Mucosa of descending colon (tissue), 3 donors: ENCODE data around the gene LTV1. TPM values are rescaled to one million over a fixed set of nuclear protein-coding genes. Genes with fewer than 3 reads are reported as not detected.
"Not testable (repeated sequence)": the region's sequence is repeated elsewhere in the genome, so short reads cannot be mapped to it uniquely, and the experiment has no call there.

ENCODE experiments used
- ATAC-seq: fragments of 200-7000 bp; cut with Tn5 transposase; one replicate; pipeline ENCODE4 v1.9.1; 2020; ENCODE audit warnings: mild to moderate bottlenecking, moderate library complexity
- DNase-seq, 3 donors: peaks; one replicate each; pipeline ENCODE4 v3.0.0-alpha.2; 2020
- H3K36me3 ChIP-seq: fragments of 200-600 bp; one replicate; pipeline ENCODE4 v1.8.0; 2021; ENCODE audit warnings: low read depth, mild to moderate bottlenecking
- H3K4me1 ChIP-seq: fragments of 200-600 bp; one replicate; pipeline ENCODE4 v1.8.0; 2021; ENCODE audit warnings: low read depth, mild to moderate bottlenecking
- H3K4me3 ChIP-seq: fragments of 200-600 bp; one replicate; pipeline ENCODE4 v1.8.0; 2021; ENCODE audit warnings: mild to moderate bottlenecking
- H3K9me3 ChIP-seq: fragments of 200-600 bp; one replicate; pipeline ENCODE4 v1.8.0; 2021; ENCODE audit warnings: mild to moderate bottlenecking
- intact Hi-C, 2 donors: fragments of 100-400 bp; cut with DNase I in 1 of 2; cut with micrococcal nuclease in 1 of 2; formaldehyde crosslinking; loops; one replicate each; pipeline versions ENCODE4 v1.11.0 to v1.11.1; 2022; cut with DNase I, micrococcal nuclease
- total RNA-seq, 3 donors: library from RNA; stranded (reverse); fragmentation: NEBNext Ultra II Directional in 2 of 3; extraction: Animal tissue kit (Norgen Biotek cat#: 25700) in 2 of 3; gene quantifications; one replicate each; pipeline versions ENCODE4 v1.2.1 to v1.2.4, GENCODE V29; 2021 to 2023
- TF ChIP-seq, protein P1 (sequence below): fragments of 200-600 bp; IDR thresholded peaks from one replicate; pipeline ENCODE4 v1.8.0; 2022; ENCODE audit warnings: antibody characterized with exemption, mild to moderate bottlenecking
- donor health status: DM: no; HTN: no; CAD: no; lungs with moderate emphysema.
- donor health status: DM: no; HTN: no; CAD: no.
- donor health status: DM: no; HTN: yes; CAD: no.

Gene LTV1
- total RNA-seq, 3 donors from 2014 or later: 11.3 to 18.0 (median 13.0) TPM

DNA sequence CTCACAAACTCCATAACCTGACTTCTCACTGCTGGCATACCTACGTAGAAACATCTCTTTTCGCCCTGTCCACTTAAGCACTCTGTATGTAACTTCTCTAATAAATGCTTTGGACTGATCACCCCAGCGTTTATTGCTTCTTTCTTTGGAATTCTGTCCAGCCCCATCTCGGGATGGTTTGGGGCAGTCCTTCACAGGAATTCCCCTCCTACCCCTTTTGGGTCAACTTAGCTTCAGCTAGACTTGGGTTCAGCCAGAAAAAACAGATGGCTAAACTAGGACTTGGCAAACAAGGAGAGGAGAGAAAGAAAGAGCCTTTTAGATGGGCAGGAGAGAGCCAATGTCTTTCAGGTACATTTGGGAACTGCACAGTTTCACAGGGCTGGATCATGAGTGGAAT is 3.9 kb upstream of the LTV1 start:
- Histone ChIP-seq H3K9me3 (no peaks in the 10 kb centered on the region), H3K4me3 (no peak overlapping the region), H3K4me1 (peaks cover 11% of the 10 kb centered on the region), H3K36me3 (no peaks in the 10 kb centered on the region)
- no peak for ATAC-seq
- TF ChIP-seq, protein P1, sequence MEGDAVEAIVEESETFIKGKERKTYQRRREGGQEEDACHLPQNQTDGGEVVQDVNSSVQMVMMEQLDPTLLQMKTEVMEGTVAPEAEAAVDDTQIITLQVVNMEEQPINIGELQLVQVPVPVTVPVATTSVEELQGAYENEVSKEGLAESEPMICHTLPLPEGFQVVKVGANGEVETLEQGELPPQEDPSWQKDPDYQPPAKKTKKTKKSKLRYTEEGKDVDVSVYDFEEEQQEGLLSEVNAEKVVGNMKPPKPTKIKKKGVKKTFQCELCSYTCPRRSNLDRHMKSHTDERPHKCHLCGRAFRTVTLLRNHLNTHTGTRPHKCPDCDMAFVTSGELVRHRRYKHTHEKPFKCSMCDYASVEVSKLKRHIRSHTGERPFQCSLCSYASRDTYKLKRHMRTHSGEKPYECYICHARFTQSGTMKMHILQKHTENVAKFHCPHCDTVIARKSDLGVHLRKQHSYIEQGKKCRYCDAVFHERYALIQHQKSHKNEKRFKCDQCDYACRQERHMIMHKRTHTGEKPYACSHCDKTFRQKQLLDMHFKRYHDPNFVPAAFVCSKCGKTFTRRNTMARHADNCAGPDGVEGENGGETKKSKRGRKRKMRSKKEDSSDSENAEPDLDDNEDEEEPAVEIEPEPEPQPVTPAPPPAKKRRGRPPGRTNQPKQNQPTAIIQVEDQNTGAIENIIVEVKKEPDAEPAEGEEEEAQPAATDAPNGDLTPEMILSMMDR: no peak
- intact Hi-C loops: no loop called here
- no peak for DNase-seq

DNA sequence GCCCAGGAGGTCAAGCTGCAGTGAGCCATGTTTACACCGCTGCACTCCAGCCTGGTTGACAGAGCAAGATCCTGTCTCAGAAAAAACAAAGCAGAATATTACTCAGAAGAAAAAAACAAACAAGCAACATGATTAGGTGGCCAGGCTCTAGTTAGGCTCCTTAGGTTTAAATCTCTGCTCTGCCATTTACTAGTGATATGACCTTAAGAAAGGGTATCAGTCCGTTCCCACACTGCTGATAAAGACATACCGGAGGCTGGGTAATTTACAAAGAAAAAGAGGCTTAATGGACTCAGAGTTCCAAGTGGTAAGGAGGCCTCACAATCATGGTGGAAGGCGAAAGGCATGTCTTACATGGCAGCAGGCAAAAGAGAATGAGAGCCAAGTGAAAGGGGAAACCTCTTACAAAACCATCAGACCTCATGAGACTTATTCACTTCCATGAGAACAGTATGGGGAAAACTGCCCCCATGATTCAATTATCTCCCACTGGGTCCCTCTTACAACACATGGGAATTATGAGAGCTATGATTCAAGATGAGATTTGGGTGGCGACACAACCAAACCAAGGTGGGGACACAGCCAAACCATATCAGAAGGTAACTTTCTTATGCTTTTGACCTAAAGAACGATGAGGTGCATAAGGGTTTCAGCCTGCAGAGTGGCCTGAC is 2.4 kb upstream of the LTV1 start:
- no peak for DNase-seq
- Histone ChIP-seq H3K4me3 (no peak overlapping the region), H3K9me3 (no peaks in the 10 kb centered on the region), H3K4me1 (peaks cover 14% of the 10 kb centered on the region), H3K36me3 (no peaks in the 10 kb centered on the region)
- intact Hi-C loops: no loop called here
- no peak for ATAC-seq
- TF ChIP-seq, protein P1: no peak

DNA sequence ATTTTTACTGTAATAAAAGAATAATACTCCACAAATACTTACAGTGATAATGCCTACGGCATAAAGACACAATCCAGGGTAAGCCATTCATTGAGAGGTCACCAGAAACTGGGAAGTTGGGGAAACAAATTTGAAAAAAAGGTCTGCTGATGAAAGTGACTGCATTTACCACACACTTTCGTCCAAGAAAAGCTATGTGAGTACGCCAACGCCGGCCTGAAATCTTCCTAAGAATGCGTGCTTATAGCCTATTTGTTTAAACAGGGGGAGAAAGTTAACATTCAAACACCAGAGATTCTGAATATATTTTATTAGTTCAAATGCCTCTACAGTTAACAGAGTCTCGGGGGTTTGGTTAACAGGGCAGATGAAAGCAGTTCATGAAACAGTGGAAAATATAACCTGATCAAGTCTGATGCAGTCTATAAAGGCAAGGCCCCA is 657 bp upstream of the LTV1 start:
- ATAC-seq (peak; percentile 39), DNase-seq (no peak)
- intact Hi-C loops: no loop called here
- TF ChIP-seq, protein P1: no peak
- H3K36me3 ChIP-seq: no peaks in the 10 kb centered on the region
- H3K9me3 ChIP-seq: no peaks in the 10 kb centered on the region
- H3K4me3 ChIP-seq: peak overlapping the region; percentile 33
- H3K4me1 ChIP-seq: peaks cover 14% of the 10 kb centered on the region

DNA sequence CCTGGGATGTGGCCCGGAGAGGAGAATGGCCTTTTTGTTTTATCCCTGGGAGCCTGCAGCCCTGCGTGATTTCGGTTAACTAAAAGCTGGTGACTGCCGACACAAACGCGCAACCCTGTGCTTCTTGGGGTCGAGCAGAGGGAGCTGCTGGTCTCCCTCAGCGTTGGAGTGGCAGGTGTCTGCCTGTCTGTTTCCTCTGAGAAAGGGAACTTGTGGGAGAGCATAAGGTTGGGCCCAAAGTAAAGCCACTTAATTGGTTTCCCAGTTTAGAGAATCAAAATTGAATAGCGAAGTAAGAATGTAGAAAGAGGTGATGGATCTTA is 500 bp downstream of the LTV1 start:
- DNase-seq (no peak), ATAC-seq (no peak)
- H3K9me3 ChIP-seq: no peaks in the 10 kb centered on the region
- TF ChIP-seq, protein P1: no peak
- intact Hi-C loops: no loop called here
- no peaks in the 10 kb centered on the region for H3K36me3 ChIP-seq
- H3K4me1 ChIP-seq: peaks cover 7% of the 10 kb centered on the region
- peak overlapping the region; percentile 33 for H3K4me3 ChIP-seq

DNA sequence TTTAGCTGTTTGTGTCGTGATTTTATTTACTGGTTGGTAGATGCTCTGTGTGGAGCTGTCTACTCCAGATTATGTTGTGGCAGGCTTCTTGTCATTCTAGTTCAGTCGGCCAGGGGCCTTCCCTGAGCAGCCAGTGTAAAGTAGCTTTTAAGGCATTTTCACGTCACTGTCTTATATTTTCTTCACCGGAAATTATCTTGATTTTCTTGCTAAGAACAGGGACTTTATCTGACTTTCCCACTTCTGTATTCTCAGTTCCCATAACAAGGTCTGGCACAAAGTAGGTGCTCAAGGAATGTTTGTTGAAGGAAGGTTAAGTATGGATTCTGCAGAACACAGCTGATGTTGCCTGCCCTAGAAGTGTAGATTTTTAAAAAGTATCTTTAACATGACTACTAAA is 868 bp downstream of the LTV1 start:
- DNase-seq: no peak
- Histone ChIP-seq H3K4me1 (peaks cover 7% of the 10 kb centered on the region), H3K4me3 (peak overlapping the region; percentile 33), H3K9me3 (no peaks in the 10 kb centered on the region), H3K36me3 (no peaks in the 10 kb centered on the region)
- TF ChIP-seq, protein P1: no peak
- intact Hi-C loops: no loop called here
- ATAC-seq: no peak

DNA sequence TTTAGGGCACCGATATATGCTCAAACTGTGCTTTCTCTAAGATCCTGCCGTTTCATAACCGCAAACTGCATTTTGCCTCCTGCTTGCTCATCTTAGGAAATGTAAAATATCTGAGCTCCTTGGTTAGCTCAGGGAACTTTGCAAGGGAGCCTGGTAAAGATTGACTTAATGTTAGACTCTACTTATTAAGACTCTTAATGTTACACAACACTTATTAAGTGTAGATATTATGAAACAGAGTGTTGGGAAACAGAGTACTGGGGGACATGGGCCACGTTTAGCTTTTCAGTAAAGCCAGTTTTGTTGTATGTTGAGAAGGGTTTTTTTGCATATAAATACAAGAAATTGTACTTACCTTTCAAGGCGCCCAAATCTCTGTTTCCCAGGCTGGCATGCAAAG is 1.9 kb downstream of the LTV1 start:
- no peaks in the 10 kb centered on the region for H3K36me3 ChIP-seq
- peaks cover 7% of the 10 kb centered on the region for H3K4me1 ChIP-seq
- H3K9me3 ChIP-seq: no peaks in the 10 kb centered on the region
- intact Hi-C loops: no loop called here
- TF ChIP-seq, protein P1: no peak
- H3K4me3 ChIP-seq: no peak overlapping the region
- ATAC-seq: no peak
- no peak for DNase-seq

DNA sequence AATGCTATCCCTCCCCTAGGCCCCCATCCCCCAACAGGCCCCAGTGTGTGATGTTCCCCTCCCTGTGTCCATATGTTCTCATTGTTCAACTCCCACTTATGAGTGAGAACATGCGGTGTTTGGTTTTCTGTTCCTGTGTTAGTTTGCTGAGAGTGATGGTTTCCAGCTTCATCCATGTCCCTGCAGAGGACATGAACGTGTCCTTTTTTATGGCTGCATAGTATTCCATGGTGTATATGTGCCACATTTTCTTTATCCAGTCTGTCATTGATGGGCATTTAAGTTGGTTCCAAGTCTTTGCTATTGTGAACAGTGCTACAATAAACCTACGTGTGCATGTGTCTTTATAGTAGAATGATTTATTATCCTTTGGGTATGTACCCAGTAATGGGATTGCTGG is 8.6 kb downstream of the LTV1 start:
- H3K9me3 ChIP-seq, H3K4me1 ChIP-seq, intact Hi-C loops, ATAC-seq, DNase-seq, H3K4me3 ChIP-seq, H3K36me3 ChIP-seq: not testable (repeated sequence)

DNA sequence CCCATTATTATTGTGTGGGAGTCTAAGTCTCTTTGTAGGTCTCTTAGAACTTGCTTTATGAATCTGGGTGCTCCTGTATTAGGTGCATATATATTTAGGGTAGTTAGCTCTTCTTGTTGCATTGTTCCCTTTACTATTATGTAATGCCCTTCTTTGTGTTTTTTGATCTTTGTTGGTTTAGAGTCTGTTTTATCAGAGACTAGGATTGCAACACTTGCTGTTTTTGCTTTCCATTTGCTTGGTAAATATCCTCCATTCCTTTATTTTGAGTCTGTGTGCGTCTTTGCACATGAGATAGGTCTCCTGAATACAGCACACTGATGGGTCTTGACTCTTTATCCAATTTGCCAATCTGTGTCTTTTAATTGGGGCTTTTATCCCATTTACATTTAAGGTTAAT is 11.9 kb downstream of the LTV1 start:
- intact Hi-C loops, H3K4me1 ChIP-seq, H3K9me3 ChIP-seq, DNase-seq, H3K36me3 ChIP-seq, ATAC-seq, H3K4me3 ChIP-seq: not testable (repeated sequence)
